K562 (cell line): ENCODE data around the gene DR1. TPM values are rescaled to one million over a fixed set of nuclear protein-coding genes. Genes with fewer than 3 reads are reported as not detected.

Experiments used
- ATAC-seq: fragments of 200-7000 bp; cut with Tn5 transposase; 3 replicates; pipeline ENCODE4 v1.9.1; 2020; ENCODE audit warnings: moderate library complexity
- BruUV-seq: library from RNA; stranded (reverse); fragments of 400-500 nt; replicated peaks from 2 replicates; lab custom pipeline; 2021; lab: Mats Ljungman, UMichigan
- CTCF ChIA-PET: fragments of 300-600 bp; formaldehyde crosslinking; extraction: SDS; loops from one replicate; lab custom pipeline; 2021; ENCODE audit warnings: low intra/inter-chr PET ratio; lab: Yijun Ruan, JAX
- POLR2A ChIA-PET: fragments of 300-600, 350-650 bp; sonication (Branson Sonifier 250); formaldehyde crosslinking; extraction: SDS; loops from one replicate; lab custom pipeline; 2021; ENCODE audit warnings: antibody characterized with exemption, inconsistent platforms; lab: Yijun Ruan, JAX
- DNase-seq, 4 experiments: peaks; one replicate each; pipeline versions ENCODE4 v3.0.0 to v3.0.0-alpha.2; 2011 to 2018; ENCODE audit warnings: low spot score in 3 of 4, mixed read lengths in 3 of 4; ENCODE audit errors: extremely low read depth in 1 of 4
- FAIRE-seq: peaks from 2 replicates; lab custom pipeline; 2011; peaks lifted over from hg19 to GRCh38; lab: Jason Lieb, UNC
- H2AFZ ChIP-seq: 2 replicates; pipeline ENCODE4 v1.6.0; 2011; ENCODE audit warnings: low read depth, low read length, control low read depth, inconsistent platforms
- H3K27ac ChIP-seq: fragments of 200-600 bp; 3 replicates; pipeline ENCODE4 v1.8.0; 2011; ENCODE audit warnings: low read depth, mild to moderate bottlenecking, control low read depth, inconsistent platforms, low read length, moderate library complexity, mixed read lengths; ENCODE audit errors: extremely low read depth
- H3K27me3 ChIP-seq, 2 experiments: fragments of 300-600 bp in 1 of 2; 2 replicates in 1 of 2; 3 replicates in 1 of 2; pipeline versions ENCODE4 v1.6.0 to v1.8.0; 2011; ENCODE audit warnings: inconsistent platforms in 2 of 2, low read length in 2 of 2, mild to moderate bottlenecking in 1 of 2, mixed read lengths in 1 of 2, moderate library complexity in 1 of 2; ENCODE audit not compliant: control insufficient read depth in 2 of 2, insufficient read depth in 2 of 2
- H3K36me3 ChIP-seq: fragments of 300-600 bp; 3 replicates; pipeline ENCODE4 v1.8.0; 2011; ENCODE audit warnings: mild to moderate bottlenecking, low read length, inconsistent platforms; ENCODE audit not compliant: control insufficient read depth, insufficient read depth
- H3K4me1 ChIP-seq, 2 experiments: fragments of 200-600 bp in 1 of 2; replicated peaks in 1 of 2; 2 replicates in 1 of 2; 3 replicates in 1 of 2; pipeline versions ENCODE4 v1.5.1 to v1.8.0; 2011; ENCODE audit warnings: inconsistent platforms in 2 of 2, low read length in 2 of 2, mild to moderate bottlenecking in 1 of 2, mixed read lengths in 1 of 2, moderate library complexity in 1 of 2; ENCODE audit not compliant: control insufficient read depth in 2 of 2, insufficient read depth in 2 of 2
- H3K4me2 ChIP-seq: 2 replicates; pipeline ENCODE4 v1.6.1; 2011; ENCODE audit warnings: low read length, control low read depth, inconsistent platforms, mixed read lengths; ENCODE audit not compliant: insufficient read depth
- H3K4me3 ChIP-seq: fragments of 200-600 bp; sonication (generic), shearing (Covaris generic); 2 replicates; pipeline ENCODE4 v1.5.1; 2016; ENCODE audit warnings: control low read depth, inconsistent platforms
- H3K79me2 ChIP-seq: fragments of 200-600 bp; 3 replicates; pipeline ENCODE4 v1.8.0; 2011; ENCODE audit warnings: low read length, inconsistent platforms; ENCODE audit not compliant: control insufficient read depth, insufficient read depth
- H3K9ac ChIP-seq, 2 experiments: 2 replicates each; pipeline versions ENCODE4 v1.6.0 to v1.6.1; 2011; ENCODE audit warnings: low read depth in 2 of 2, low read length in 2 of 2, control low read depth in 1 of 2, inconsistent platforms in 1 of 2, mild to moderate bottlenecking in 1 of 2, mixed read lengths in 1 of 2; ENCODE audit not compliant: insufficient read depth in 1 of 2
- H3K9me1 ChIP-seq: one replicate; pipeline ENCODE4 v1.6.0; 2011; ENCODE audit warnings: inconsistent platforms, mild to moderate bottlenecking, low read length, moderate library complexity; ENCODE audit not compliant: control insufficient read depth, insufficient read depth
- H3K9me3 ChIP-seq: replicated peaks from 2 replicates; pipeline ENCODE4 v1.5.1; 2011; ENCODE audit warnings: low read depth, low read length, inconsistent platforms; ENCODE audit not compliant: control insufficient read depth, insufficient read depth
- H4K20me1 ChIP-seq: replicated peaks from 2 replicates; pipeline ENCODE4 v1.6.1; 2011; ENCODE audit warnings: low read length, inconsistent platforms, mixed read lengths; ENCODE audit not compliant: control insufficient read depth, insufficient read depth
- AFF4 ChIP-seq: sonication (generic); formaldehyde crosslinking; IDR thresholded peaks from 2 replicates; pipeline ENCODE4 v1.8.0; 2023; ENCODE audit warnings: mild to moderate bottlenecking, missing genetic modification reagents
- ATF6 ChIP-seq: sonication (generic); formaldehyde crosslinking; IDR thresholded peaks from 2 replicates; pipeline ENCODE4 v1.4.0; 2020; ENCODE audit warnings: mild to moderate bottlenecking, missing genetic modification reagents
- FIP1L1 ChIP-seq: fragments of 200-400 bp; formaldehyde crosslinking; IDR thresholded peaks from 2 replicates; pipeline ENCODE4 v1.6.1; 2018; ENCODE audit warnings: mild to moderate bottlenecking, low read depth, low read length; ENCODE audit not compliant: poor library complexity, severe bottlenecking
- GABPB1 ChIP-seq: sonication (generic); formaldehyde crosslinking; IDR thresholded peaks from 2 replicates; pipeline ENCODE4 v1.8.0; 2022; ENCODE audit warnings: mild to moderate bottlenecking, missing genetic modification reagents
- JUN ChIP-seq, 2 experiments: sonication (generic) in 1 of 2; formaldehyde crosslinking in 1 of 2; IDR thresholded peaks; 2 replicates each; pipeline versions ENCODE4 v1.6.1 to v1.8.0; 2012 to 2022; ENCODE audit warnings: borderline replicate concordance in 2 of 2, mild to moderate bottlenecking in 2 of 2, improper control_type of control experiment in 1 of 2, low read depth in 1 of 2, low read length in 1 of 2, missing genetic modification reagents in 1 of 2
- NR2C1 ChIP-seq, 2 experiments: fragments of 450-650 bp; IDR thresholded peaks; 2 replicates each; pipeline ENCODE4 v1.6.1; 2017; ENCODE audit warnings: mild to moderate bottlenecking in 2 of 2, antibody characterized with exemption in 1 of 2, inconsistent platforms in 1 of 2, missing compliant biosample characterization in 1 of 2, missing genetic modification characterization in 1 of 2
- PML ChIP-seq: IDR thresholded peaks from 2 replicates; pipeline ENCODE4 v1.6.1; 2012; ENCODE audit warnings: low read length, inconsistent platforms
- RERE ChIP-seq: sonication (generic); formaldehyde crosslinking; IDR thresholded peaks from 2 replicates; pipeline ENCODE4 v1.8.0; 2023; ENCODE audit warnings: missing genetic modification reagents, mild to moderate bottlenecking, borderline replicate concordance
- RHOXF2B ChIP-seq: fragments of 250-450 bp; sonication (Bioruptor Pico); conservative IDR thresholded peaks from 2 replicates; pipeline ENCODE4 v1.5.1; 2021
- ZNF561 ChIP-seq: fragments of 450-650 bp; formaldehyde crosslinking; conservative IDR thresholded peaks from 2 replicates; pipeline ENCODE4 v1.4.0; 2020; ENCODE audit warnings: mild to moderate bottlenecking, moderate library complexity
- whole genome bisulfite sequencing: fragments of 100-300 bp; shearing (Covaris generic); methylation state at CpG from one replicate; pipeline ENCODE4 v1.1.6; 2016; ENCODE audit warnings: low coverage, mixed read lengths; ENCODE audit not compliant: insufficient coverage; ENCODE audit errors: missing lambda C conversion rate; 5-methylcytosine and 5-hydroxymethylcytosine counted together
- in situ Hi-C: fragments of 300-500 bp; cut with MboI; formaldehyde crosslinking; loops from 4 replicates; pipeline ENCODE4 v1.15.0; 2018; ENCODE audit warnings: inconsistent platforms, mixed read lengths
- intact Hi-C: fragments of 100-400 bp; cut with micrococcal nuclease; formaldehyde crosslinking; loops from 2 replicates; pipeline ENCODE4 v1.14.2; 2022
- polyA plus RNA-seq, 8 experiments: library from polyadenylated mRNA; depleted of rRNA in 4 of 8; stranded (reverse) in 5 of 8; unstranded in 3 of 8; fragments of >200 nt; fragmentation: Nextera tagmentation in 2 of 8; fragmentation: Illumina TruSeq in 1 of 8; extraction: Ambion mirVana in 2 of 8; extraction: Trizol in 1 of 8; gene quantifications; 2 replicates each; pipeline versions ENCODE4 v1.2.1 to v1.2.3, GENCODE V29; 2011 to 2014; ENCODE audit warnings: inconsistent platforms in 1 of 8, missing spikeins in 1 of 8
- total RNA-seq, 7 experiments: library from RNA; depleted of rRNA in 6 of 7; stranded (reverse); fragments of >200 nt in 6 of 7; fragmentation: Illumina TruSeq in 2 of 7; extraction: Trizol in 2 of 7; gene quantifications; 2 replicates each; pipeline versions ENCODE4 v1.2.1 to v1.2.3, GENCODE V29; 2011 to 2021; ENCODE audit warnings: low replicate concordance in 1 of 7

DR1 gene
- total and polyA plus RNA-seq, 9 of the 15 experiments (the other 6 are each of a cell fraction or from before 2014, with no cell fraction given): 8.1 to 78.8 (median 46.3) TPM

- CTCF ChIA-PET: no interaction called here
- no peak overlapping the region for H3K27ac ChIP-seq
- no peaks in the 10 kb centered on the region for H3K27me3 ChIP-seq
- DNase-seq (no peak), FAIRE-seq (no peak), ATAC-seq (no peak)
- no peaks in the 10 kb centered on the region for H3K79me2 ChIP-seq
- WGBS: 0% methylated on average over 1 of the region's 1 CpG
- H3K9me3 ChIP-seq: no peaks in the 10 kb centered on the region
- H3K9ac ChIP-seq: no peak overlapping the region
- H3K4me1 ChIP-seq: peaks cover 0 to 3% of the 10 kb centered on the region in 2 experiments; a peak in 2 of 5 replicates
- in situ Hi-C loops: loop anchor here (10.0 kb wide), 2 partner anchors 134 to 324 kb away; no protein-coding TSS in a partner anchor
- H4K20me1 ChIP-seq: no peaks in the 10 kb centered on the region
- H3K4me2 ChIP-seq: no peak overlapping the region
- intact Hi-C loops: loop anchor here (5.0 kb wide), 2 partner anchors 46 to 224 kb away; partner anchors contain the start of genes DR1 and MTF2
- no peaks in the 10 kb centered on the region for H3K36me3 ChIP-seq
- POLR2A ChIA-PET: no interaction called here
- H3K4me3 ChIP-seq: no peak overlapping the region
- BruUV-seq: no TSS peak
- H2AFZ ChIP-seq: no peak overlapping the region
- no peaks in the 10 kb centered on the region for H3K9me1 ChIP-seq
- TF ChIP-seq RHOXF2B (CRISPR knock-in tag) (no peak), GABPB1 (CRISPR knock-in tag) (no peak), RERE (CRISPR knock-in tag) (no peak), PML (no peak), AFF4 (CRISPR knock-in tag) (no peak), FIP1L1 (no peak), NR2C1 (IDR thresholded peaks at IDR 0.05) (no peak), NR2C1 (tag; IDR thresholded peaks at IDR 0.05) (no peak), JUN (IDR thresholded peaks at IDR 0.05; ENCODE audit: borderline replicate concordance, low read depth, low read length) (no peak), JUN (CRISPR knock-in tag; IDR thresholded peaks at IDR 0.05; ENCODE audit: borderline replicate concordance) (no peak), ZNF561 (CRISPR knock-in tag) (no peak), ATF6 (no peak)
These were observed 44.6 kb upstream of the DR1 start for GRCh38 chr1:93301131-93301530.
